A549 (cell line): ENCODE results near the gene HARBI1. TPM values are rescaled to one million over a fixed set of nuclear protein-coding genes. Genes with fewer than 3 reads are reported as not detected.

Experiments
- ATAC-seq, 2 experiments: fragments of 200-7000 bp in 1 of 2; fragments of >200 bp in 1 of 2; cut with Nextera tagmentation in 1 of 2; cut with Tn5 transposase in 1 of 2; 3 replicates each; pipeline versions ENCODE4 v1.8.0 to v1.9.1; 2018 to 2020; ENCODE audit warnings: mild to moderate bottlenecking in 1 of 2, moderate library complexity in 1 of 2
- CTCF ChIA-PET: fragments of 300-600 bp; sonication (Branson Sonifier 250); formaldehyde crosslinking; extraction: SDS; loops from one replicate; lab custom pipeline; 2021; ENCODE audit warnings: antibody characterized with exemption, inconsistent platforms; lab: Yijun Ruan, JAX
- POLR2A ChIA-PET: fragments of 350-600 bp; formaldehyde crosslinking; extraction: SDS; loops from one replicate; lab custom pipeline; 2021; ENCODE audit warnings: antibody characterized with exemption, inconsistent platforms; lab: Yijun Ruan, JAX
- DNase-seq, 2 experiments: peaks; one replicate each; pipeline versions ENCODE4 v3.0.0 to v3.0.0-alpha.2; 2011 to 2016; ENCODE audit warnings: low read depth in 1 of 2, low spot score in 1 of 2
- FAIRE-seq: peaks from 2 replicates; lab custom pipeline; 2011; peaks lifted over from hg19 to GRCh38; lab: Jason Lieb, UNC
- H3K27ac ChIP-seq, 2 experiments: fragments of >200 bp; sonication (Bioruptor Twin); formaldehyde crosslinking; 3 replicates each; pipeline ENCODE4 v1.5.1; 2016 to 2017
- H3K4me1 ChIP-seq: fragments of >200 bp; sonication (Bioruptor Twin); formaldehyde crosslinking; 3 replicates; pipeline ENCODE4 v1.6.1; 2016
- H3K4me2 ChIP-seq: fragments of >200 bp; sonication (Bioruptor Twin); formaldehyde crosslinking; 3 replicates; pipeline ENCODE4 v1.6.1; 2016
- H3K4me3 ChIP-seq: fragments of >200 bp; sonication (Bioruptor Twin); formaldehyde crosslinking; 3 replicates; pipeline ENCODE4 v1.5.1; 2016
- H3K9me3 ChIP-seq: fragments of >200 bp; sonication (Bioruptor Twin); formaldehyde crosslinking; 3 replicates; pipeline ENCODE4 v1.6.1; 2016
- BCL3 ChIP-seq: fragments of >200 bp; sonication (Bioruptor Twin); formaldehyde crosslinking; IDR thresholded peaks from 3 replicates; pipeline ENCODE4 v1.6.1; 2016
- CTCF ChIP-seq: fragments of >200 bp; sonication (Bioruptor Twin); formaldehyde crosslinking; IDR thresholded peaks from 3 replicates; pipeline ENCODE4 v1.5.1; 2016
- EP300 ChIP-seq, 2 experiments: fragments of >200 bp; sonication (Bioruptor Twin); formaldehyde crosslinking; IDR thresholded peaks; 2 replicates in 1 of 2; 3 replicates in 1 of 2; pipeline ENCODE4 v1.6.1; 2016 to 2017
- FOSB ChIP-seq: fragments of 250-450 bp; sonication (Bioruptor Pico); IDR thresholded peaks from 2 replicates; pipeline ENCODE4 v1.5.0; 2020; ENCODE audit warnings: mild to moderate bottlenecking, moderate library complexity
- HDAC2 ChIP-seq: fragments of 200-600 bp; sonication (generic); IDR thresholded peaks from 2 replicates; pipeline ENCODE4 v1.6.1; 2016
- HES2 ChIP-seq: fragments of >200 bp; sonication (Bioruptor Twin); formaldehyde crosslinking; IDR thresholded peaks from 2 replicates; pipeline ENCODE4 v1.6.1; 2016
- HEYL ChIP-seq: fragments of 250-450 bp; sonication (Bioruptor Pico); IDR thresholded peaks from 2 replicates; pipeline ENCODE4 v1.8.0; 2021; ENCODE audit warnings: mild to moderate bottlenecking, moderate library complexity
- HOXB13 ChIP-seq: fragments of 250-450 bp; sonication (Bioruptor Pico); IDR thresholded peaks from 2 replicates; pipeline ENCODE4 v1.5.0; 2020; ENCODE audit warnings: low read depth, mild to moderate bottlenecking, moderate library complexity
- HOXB5 ChIP-seq: fragments of 250-450 bp; sonication (Bioruptor Pico); IDR thresholded peaks from 2 replicates; pipeline ENCODE4 v1.5.0; 2020; ENCODE audit warnings: mild to moderate bottlenecking, moderate library complexity
- KDM1A ChIP-seq: fragments of 200-600 bp; sonication (generic); IDR thresholded peaks from 2 replicates; pipeline ENCODE4 v1.6.1; 2016; ENCODE audit warnings: low read depth, mild to moderate bottlenecking
- MAX ChIP-seq: IDR thresholded peaks from 2 replicates; pipeline ENCODE4 v1.6.1; 2012
- MYC ChIP-seq: IDR thresholded peaks from 2 replicates; pipeline ENCODE4 v1.6.1; 2012; ENCODE audit warnings: mild to moderate bottlenecking, inconsistent platforms, low read length, improper control_type of control experiment, borderline replicate concordance
- NFE2L2 ChIP-seq: fragments of 150-350 bp; conservative IDR thresholded peaks from 2 replicates; pipeline ENCODE4 v1.6.1; 2014; ENCODE audit warnings: low read length
- NPAS2 ChIP-seq: fragments of 250-450 bp; sonication (Bioruptor Pico); IDR thresholded peaks from 2 replicates; pipeline ENCODE4 v1.8.0; 2022; ENCODE audit warnings: mild to moderate bottlenecking, moderate library complexity, borderline replicate concordance
- PBX3 ChIP-seq: IDR thresholded peaks from 2 replicates; pipeline ENCODE4 v1.6.1; 2012
- POLR2A ChIP-seq: IDR thresholded peaks from 2 replicates; pipeline ENCODE4 v1.6.1; 2012; ENCODE audit warnings: mild to moderate bottlenecking, low read length
- RAD21 ChIP-seq, 2 experiments: fragments of >200 bp in 1 of 2; sonication (Bioruptor Twin) in 1 of 2; formaldehyde crosslinking in 1 of 2; IDR thresholded peaks in 1 of 2; conservative IDR thresholded peaks in 1 of 2; 2 replicates in 1 of 2; 3 replicates in 1 of 2; pipeline ENCODE4 v1.6.1; 2012 to 2018; ENCODE audit warnings: inconsistent platforms in 1 of 2
- RARB ChIP-seq: fragments of 250-450 bp; sonication (Bioruptor Pico); IDR thresholded peaks from 2 replicates; pipeline ENCODE4 v1.8.0; 2021; ENCODE audit warnings: mild to moderate bottlenecking, moderate library complexity
- RCOR1 ChIP-seq: fragments of 150-350 bp; IDR thresholded peaks from 2 replicates; pipeline ENCODE4 v1.6.1; 2014; ENCODE audit warnings: antibody characterized with exemption, low read length, low read depth
- RFX5 ChIP-seq: fragments of 450-650 bp; IDR thresholded peaks from 2 replicates; pipeline ENCODE4 v1.7.1; 2014; ENCODE audit warnings: antibody characterized with exemption, mild to moderate bottlenecking, moderate library complexity
- RNF2 ChIP-seq: fragments of 200-600 bp; sonication (generic); IDR thresholded peaks from 2 replicates; pipeline ENCODE4 v1.6.1; 2016; ENCODE audit warnings: low read depth, mild to moderate bottlenecking, antibody characterized with exemption, moderate library complexity, borderline replicate concordance
- SREBF2 ChIP-seq: fragments of 450-650 bp; IDR thresholded peaks from 2 replicates; pipeline ENCODE4 v1.6.1; 2014; ENCODE audit warnings: mild to moderate bottlenecking, moderate library complexity
- TFCP2L1 ChIP-seq: fragments of 250-450 bp; sonication (Bioruptor Pico); IDR thresholded peaks from 2 replicates; pipeline ENCODE4 v1.5.0; 2021; ENCODE audit warnings: mild to moderate bottlenecking
- USF2 ChIP-seq: fragments of 450-650 bp; IDR thresholded peaks from 2 replicates; pipeline ENCODE4 v1.6.1; 2014; ENCODE audit warnings: antibody characterized with exemption
- ZFP36 ChIP-seq: fragments of 450-650 bp; IDR thresholded peaks from 2 replicates; pipeline ENCODE4 v1.6.1; 2014; ENCODE audit warnings: borderline replicate concordance; ENCODE audit not compliant: partially characterized antibody
- WGBS: methylation state at CpG from one replicate; pipeline ENCODE4 v1.1.6; 2017; ENCODE audit errors: missing lambda C conversion rate; 5-methylcytosine and 5-hydroxymethylcytosine counted together
- polyA plus RNA-seq, 4 experiments: library from polyadenylated mRNA; depleted of rRNA in 3 of 4; stranded (reverse); fragments of >200 nt; fragmentation: RNase III in 1 of 4; extraction: RNeasy Plus Mini Kit Qiagen cat#74134 plus additional on column Dnase treatment in 1 of 4; gene quantifications; 2 replicates in 3 of 4; 3 replicates in 1 of 4; pipeline ENCODE4 v1.2.3, GENCODE V29; 2011 to 2017

The HARBI1 gene
- polyA plus RNA-seq, 2 of the 4 experiments (the other 2 are of a cell fraction), result 5.6 to 5.7 TPM

- WGBS, result 91% methylated on average over 7 of the region's 7 CpGs
- FAIRE-seq (no peak), ATAC-seq (no peak), DNase-seq (no peak)
- H3K4me3 ChIP-seq, result no peak overlapping the region
- 0 out of 3 replicates have a peak, but pooled peaks cover 4% of the 10 kb centered on the region for H3K4me1 ChIP-seq
- no peak overlapping the region for H3K27ac ChIP-seq
- H3K4me2 ChIP-seq, result no peak overlapping the region
- H3K9me3 ChIP-seq, result no peaks in the 10 kb centered on the region
- TF ChIP-seq RCOR1 (no peak), RNF2 (no peak), HEYL (CRISPR knock-in tag) (no peak), EP300 (IDR thresholded peaks at IDR 0.05) (no peak), KDM1A (no peak), POLR2A (no peak), RARB (CRISPR knock-in tag) (no peak), HDAC2 (no peak), HOXB13 (CRISPR knock-in tag) (no peak), MYC (no peak), PBX3 (no peak), SREBF2 (no peak), HOXB5 (CRISPR knock-in tag) (no peak), RAD21 (conservative IDR thresholded peaks at IDR 0.05 in 1 of 2, IDR thresholded peaks at IDR 0.05 in 1 of 2) (no peak), TFCP2L1 (CRISPR knock-in tag) (no peak), MAX (no peak), CTCF (no peak), NPAS2 (CRISPR knock-in tag) (no peak), NFE2L2 (no peak), HES2 (no peak)
- ChIA-PET POLR2A (no interaction called here), CTCF (interaction anchor here (1.1 to 2.1 kb wide), 5 partner anchors 8 to 101 kb away, joined by 3 to 8 read pairs (median 4); partner anchors contain the start of genes ATG13 and HARBI1)
These were observed 22.3 kb upstream of the HARBI1 start for GRCh38 chr11:46639197-46639839.

GRCh38 chr11:46637546-46637945 is 20.5 kb upstream of the HARBI1 start:
- 89% methylated on average over 5 of the region's 5 CpGs for whole genome bisulfite sequencing
- H3K27ac ChIP-seq, result no peak overlapping the region
- FAIRE-seq, result no peak

More at GRCh38 chr11:46637546-46637945, 20.5 kb upstream of the HARBI1 start:
- POLR2A ChIA-PET, result no interaction called here
- no peak for ATAC-seq
- CTCF ChIA-PET, result interaction anchor here (2.0 kb wide), 1 partner anchor 10 kb away, joined by 5 read pairs; no protein-coding TSS in a partner anchor
- no peak for DNase-seq
- Histone ChIP-seq H3K4me2 (no peak overlapping the region), H3K4me3 (no peak overlapping the region), H3K9me3 (no peaks in the 10 kb centered on the region), H3K4me1 (0 out of 3 replicates have a peak, but pooled peaks cover 4% of the 10 kb centered on the region)
- no peak for TF ChIP-seq MAX
- TF ChIP-seq RFX5, result no peak
- TF ChIP-seq USF2, result no peak
- no peak for TF ChIP-seq FOSB (CRISPR knock-in tag)
- TF ChIP-seq BCL3, result no peak
- no peak for TF ChIP-seq ZFP36
